ENCODE results near the gene PRR9.
A peak's percentile ranks its signal among the peaks of the same experiment; 100 is the strongest.
"Not testable (repeated sequence)": the region's sequence is repeated elsewhere in the genome, so short reads cannot be mapped to it uniquely, and the experiment has no call there.

Gene PRR9

GRCh38 chr1:153217212-153217611 is at the start of gene PRR9:
TSS of gene PRR9 (plus strand) at chr1:153217584. CDS start at chr1:153218145, 561 bp downstream.
- DNase-seq: no peak

- DNase-seq: no peak
These were observed 48.7 kb upstream of the PRR9 start for GRCh38 chr1:153168686-153169085.

- DNase-seq: peak; percentile 7
These were observed 42.8 kb upstream of the PRR9 start for GRCh38 chr1:153174624-153175023.

GRCh38 chr1:153178922-153179321 is 38.5 kb upstream of the PRR9 start:
- DNase-seq: no peak

GRCh38 chr1:153180556-153180955 is 36.8 kb upstream of the PRR9 start:
- no peak for DNase-seq

GRCh38 chr1:153188301-153188700 is 29.1 kb upstream of the PRR9 start:
- DNase-seq: not testable (repeated sequence)

GRCh38 chr1:153190373-153190772 is 27.0 kb upstream of the PRR9 start:
- no peak for DNase-seq

GRCh38 chr1:153192697-153193096 is 24.7 kb upstream of the PRR9 start:
- peak; percentile 35 for DNase-seq

- DNase-seq: no peak
These were observed 22.9 kb upstream of the PRR9 start for GRCh38 chr1:153194331-153195050.

GRCh38 chr1:153195216-153195615 is 22.2 kb upstream of the PRR9 start:
- DNase-seq: no peak

- DNase-seq: no peak
These were observed 15.4 kb upstream of the PRR9 start for GRCh38 chr1:153202006-153202405.

- no peak for DNase-seq
These were observed 14.3 kb upstream of the PRR9 start, which contains the start of gene LELP1 for GRCh38 chr1:153203130-153203529. TSS of gene LELP1 (plus strand) at chr1:153203430. CDS start at chr1:153204708, 1,278 bp downstream.

- DNase-seq: no peak
These were observed 10.8 kb upstream of the PRR9 start for GRCh38 chr1:153206631-153207030.

GRCh38 chr1:153210206-153210605 is 7.2 kb upstream of the PRR9 start:
- peak; percentile 11 for DNase-seq

GRCh38 chr1:153212201-153212600 is 5.2 kb upstream of the PRR9 start:
- no peak for DNase-seq

- DNase-seq: no peak
These were observed 3.9 kb upstream of the PRR9 start for GRCh38 chr1:153213519-153213918.

GRCh38 chr1:153217744-153218416 is 496 bp downstream of the PRR9 start:
- no peak for DNase-seq

- peak; percentile 32 for DNase-seq
These were observed 3.4 kb downstream of the PRR9 start for GRCh38 chr1:153220606-153221303.

- peak; percentile 85 for DNase-seq
These were observed 5.9 kb downstream of the PRR9 start for GRCh38 chr1:153223040-153223891.

GRCh38 chr1:153227810-153228209 is 10.4 kb downstream of the PRR9 start:
- no peak for DNase-seq

- DNase-seq: no peak
These were observed 11.1 kb downstream of the PRR9 start for GRCh38 chr1:153228491-153228890.

GRCh38 chr1:153229076-153229829 is 11.9 kb downstream of the PRR9 start:
- peak; percentile 62 for DNase-seq

Data from eye (tissue), 1 donor.